Measurements from ENCODE around the gene MSANTD1. TPM values are rescaled to one million over a fixed set of nuclear protein-coding genes. Genes with fewer than 3 reads are reported as not detected.
A peak's percentile ranks its signal among the peaks of the same experiment; 100 is the strongest.

MSANTD1 gene
- total RNA-seq, 2 experiments from 2014 or later = 0.83 to 1.0 TPM

DNA sequence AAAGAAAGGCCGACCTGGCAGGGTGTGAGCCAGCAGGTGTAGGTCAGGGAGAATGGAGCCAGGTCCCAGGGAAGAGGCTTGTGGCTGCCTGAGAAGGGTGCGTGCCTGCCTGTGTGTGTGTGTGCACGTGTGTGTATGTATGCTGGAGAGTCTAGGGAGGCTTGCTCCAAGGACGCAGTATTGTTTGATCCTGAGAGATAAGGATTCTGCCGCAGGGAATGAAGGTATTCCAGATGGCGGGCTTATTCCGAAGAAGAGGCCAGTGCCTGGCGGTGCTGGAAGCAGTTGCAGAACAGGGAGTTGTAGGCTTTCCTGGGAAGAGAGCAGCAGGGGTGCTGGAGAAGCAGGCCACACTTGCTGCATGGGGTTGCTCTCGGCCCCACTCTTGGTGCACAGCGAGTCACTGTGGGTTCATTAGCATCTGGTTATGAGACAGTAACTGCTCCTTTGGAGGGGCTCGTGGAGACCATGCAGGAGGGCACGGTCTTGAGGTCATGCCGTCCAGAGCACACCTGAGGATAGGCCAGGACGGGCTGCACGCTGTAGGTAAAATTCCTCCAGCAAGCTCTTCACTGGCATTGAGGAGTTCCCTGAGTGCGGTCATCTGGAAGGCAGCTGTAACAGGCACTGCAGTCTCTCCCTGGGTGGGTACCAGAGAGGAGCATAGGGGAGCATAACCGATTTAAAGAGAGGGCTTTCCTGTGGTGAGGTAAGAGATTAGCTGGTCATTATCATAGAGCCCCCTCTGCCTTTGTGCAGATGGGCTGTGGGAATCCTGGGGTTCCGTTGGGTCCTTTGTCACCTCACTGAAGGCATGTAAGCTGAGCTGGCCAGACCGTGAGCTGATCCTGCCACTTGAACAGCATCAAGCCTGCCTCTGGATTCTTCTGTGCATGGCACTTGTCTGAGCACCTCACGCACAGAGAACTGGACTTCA lies 29.9 kb upstream of the MSANTD1 start:
- H3K27me3 Mint-ChIP-seq (ENCODE audit: low read depth) = no peaks in the 10 kb centered on the region
- no peak overlapping the region for H3K4me3 Mint-ChIP-seq
- peaks cover 25% of the 10 kb centered on the region for H3K4me1 Mint-ChIP-seq (ENCODE audit: low read depth)
- ATAC-seq (no peak), DNase-seq (no peak)
- H3K27ac Mint-ChIP-seq = peak overlapping the region; percentile 46
- ChIA-PET CTCF (interaction anchor here (1.0 kb wide), 1 partner anchor 26 kb away, joined by 4 read pairs; no protein-coding TSS in a partner anchor), POLR2A (no interaction called here)
- no peaks in the 10 kb centered on the region for H3K9me3 Mint-ChIP-seq (ENCODE audit: insufficient read depth)
- H3K36me3 Mint-ChIP-seq (ENCODE audit: low read depth) = peaks cover 51% of the 10 kb centered on the region

GRCh38 chr4:3219761-3220475 lies 29.0 kb upstream of the MSANTD1 start:
- ATAC-seq (no peak), DNase-seq (no peak)
- no peaks in the 10 kb centered on the region for H3K9me3 Mint-ChIP-seq (ENCODE audit: insufficient read depth)
- H3K27ac Mint-ChIP-seq = peak overlapping the region; percentile 57
- ChIA-PET CTCF (interaction anchor here (1.0 kb wide), 1 partner anchor 27 kb away, joined by 4 read pairs; no protein-coding TSS in a partner anchor), POLR2A (no interaction called here)
- H3K36me3 Mint-ChIP-seq (ENCODE audit: low read depth) = peaks cover 55% of the 10 kb centered on the region
- no peak overlapping the region for H3K4me3 Mint-ChIP-seq
- H3K4me1 Mint-ChIP-seq (ENCODE audit: low read depth) = peaks cover 25% of the 10 kb centered on the region
- no peaks in the 10 kb centered on the region for H3K27me3 Mint-ChIP-seq (ENCODE audit: low read depth)

DNA sequence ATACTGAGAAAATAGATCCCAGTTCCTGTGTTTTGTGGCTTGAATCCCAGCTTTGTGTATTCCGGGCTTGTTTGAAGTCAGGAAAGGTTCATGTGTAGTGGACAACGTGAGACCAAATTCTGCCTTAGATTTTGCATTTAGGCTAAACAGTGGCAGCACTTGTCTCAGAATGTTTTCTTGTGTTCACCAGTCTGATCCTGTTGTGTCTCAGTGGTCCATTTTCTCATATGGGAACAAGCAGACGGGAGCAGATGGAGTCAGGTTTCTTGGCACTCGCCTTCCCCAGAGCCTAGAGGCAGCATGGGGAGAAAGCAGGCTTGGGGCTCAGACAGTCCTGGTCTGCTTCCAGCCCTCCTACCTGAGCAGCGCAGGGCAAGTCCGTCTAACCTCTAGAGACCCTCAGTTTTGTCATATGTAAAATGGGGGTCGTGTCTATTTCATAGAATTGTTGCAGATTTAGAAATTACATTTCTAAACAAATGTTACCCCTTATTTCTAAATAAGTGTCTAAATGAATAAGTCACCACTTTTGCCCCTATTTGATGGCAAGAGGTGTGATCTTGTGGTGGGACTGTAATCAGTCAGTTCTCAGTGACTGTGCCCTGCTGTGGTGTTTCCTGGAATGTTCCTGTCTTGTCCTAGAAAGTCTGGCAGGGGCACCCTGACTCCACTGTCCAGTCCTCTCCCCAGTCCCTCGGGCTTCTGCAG lies 28.3 kb upstream of the MSANTD1 start:
- Mint-ChIP-seq H3K27ac (no peak overlapping the region), H3K36me3 (ENCODE audit: low read depth) (peaks cover 51% of the 10 kb centered on the region), H3K27me3 (ENCODE audit: low read depth) (no peaks in the 10 kb centered on the region), H3K4me3 (no peak overlapping the region), H3K9me3 (ENCODE audit: insufficient read depth) (no peaks in the 10 kb centered on the region), H3K4me1 (ENCODE audit: low read depth) (peaks cover 25% of the 10 kb centered on the region)
- peak; percentile 43 for ATAC-seq
- CTCF ChIA-PET = no interaction called here
- POLR2A ChIA-PET = no interaction called here
- no peak for DNase-seq

DNA sequence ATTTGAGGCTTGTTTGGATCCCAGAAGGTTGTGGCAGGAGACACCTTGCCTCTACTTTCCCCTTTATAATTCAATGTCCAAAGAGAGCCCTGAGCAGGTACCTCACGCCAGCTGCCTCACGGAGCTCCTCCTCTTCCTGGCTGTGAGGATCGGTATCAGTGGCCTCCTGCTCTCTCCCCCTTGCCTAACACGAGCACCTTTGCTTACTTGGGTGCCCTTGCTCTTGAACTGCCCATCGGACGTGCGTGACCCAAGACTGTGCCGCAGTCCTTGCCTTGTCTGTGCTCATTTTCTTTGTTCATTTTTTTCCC lies 27.8 kb upstream of the MSANTD1 start:
- ATAC-seq = no peak
- peaks cover 47% of the 10 kb centered on the region for H3K36me3 Mint-ChIP-seq (ENCODE audit: low read depth)
- H3K27ac Mint-ChIP-seq = peak overlapping the region; percentile 70

DNA sequence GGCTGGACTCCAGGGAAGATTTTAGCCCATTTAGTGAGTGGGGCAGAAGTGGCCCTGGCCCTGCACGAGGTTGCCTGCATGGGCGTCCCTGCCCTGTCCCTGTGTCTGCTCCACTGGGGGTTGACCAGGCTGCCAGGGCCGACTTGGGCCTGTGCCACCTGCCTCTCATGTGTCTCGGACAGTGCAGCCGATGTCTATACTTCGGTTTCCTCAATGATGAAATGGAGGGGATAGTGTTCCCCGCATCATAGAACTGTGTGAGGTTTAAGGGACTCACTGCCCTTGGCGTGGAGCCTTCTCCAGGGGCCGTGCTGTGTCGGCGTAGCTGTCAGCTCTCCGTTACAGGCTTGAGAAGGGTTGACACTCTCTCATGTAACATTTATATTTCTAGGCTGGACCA lies 27.0 kb upstream of the MSANTD1 start:
- no peak for ATAC-seq
- no peak for DNase-seq
- H3K9me3 Mint-ChIP-seq (ENCODE audit: insufficient read depth) = no peaks in the 10 kb centered on the region
- no peak overlapping the region for H3K27ac Mint-ChIP-seq
- peaks cover 46% of the 10 kb centered on the region for H3K36me3 Mint-ChIP-seq (ENCODE audit: low read depth)
- POLR2A ChIA-PET = interaction anchor here (0.6 kb wide), 1 partner anchor 33 kb away, joined by 3 read pairs; no protein-coding TSS in a partner anchor
- no peak overlapping the region for H3K4me3 Mint-ChIP-seq
- H3K27me3 Mint-ChIP-seq (ENCODE audit: low read depth) = no peaks in the 10 kb centered on the region
- CTCF ChIA-PET = no interaction called here
- H3K4me1 Mint-ChIP-seq (ENCODE audit: low read depth) = peaks cover 25% of the 10 kb centered on the region

More for the DNA sequence above, 27.8 kb upstream of the MSANTD1 start:
- Mint-ChIP-seq H3K27me3 (ENCODE audit: low read depth) (no peaks in the 10 kb centered on the region), H3K4me1 (ENCODE audit: low read depth) (peaks cover 25% of the 10 kb centered on the region), H3K4me3 (no peak overlapping the region), H3K9me3 (ENCODE audit: insufficient read depth) (no peaks in the 10 kb centered on the region)
- CTCF ChIA-PET = interaction anchor here (0.5 kb wide), 1 partner anchor 115 kb away, joined by 3 read pairs; no protein-coding TSS in a partner anchor
- POLR2A ChIA-PET = no interaction called here
- no peak for DNase-seq

- CTCF ChIA-PET = no interaction called here
- H3K4me3 Mint-ChIP-seq = no peak overlapping the region
Measured at GRCh38 chr4:3223346-3223745, 25.6 kb upstream of the MSANTD1 start.

DNA sequence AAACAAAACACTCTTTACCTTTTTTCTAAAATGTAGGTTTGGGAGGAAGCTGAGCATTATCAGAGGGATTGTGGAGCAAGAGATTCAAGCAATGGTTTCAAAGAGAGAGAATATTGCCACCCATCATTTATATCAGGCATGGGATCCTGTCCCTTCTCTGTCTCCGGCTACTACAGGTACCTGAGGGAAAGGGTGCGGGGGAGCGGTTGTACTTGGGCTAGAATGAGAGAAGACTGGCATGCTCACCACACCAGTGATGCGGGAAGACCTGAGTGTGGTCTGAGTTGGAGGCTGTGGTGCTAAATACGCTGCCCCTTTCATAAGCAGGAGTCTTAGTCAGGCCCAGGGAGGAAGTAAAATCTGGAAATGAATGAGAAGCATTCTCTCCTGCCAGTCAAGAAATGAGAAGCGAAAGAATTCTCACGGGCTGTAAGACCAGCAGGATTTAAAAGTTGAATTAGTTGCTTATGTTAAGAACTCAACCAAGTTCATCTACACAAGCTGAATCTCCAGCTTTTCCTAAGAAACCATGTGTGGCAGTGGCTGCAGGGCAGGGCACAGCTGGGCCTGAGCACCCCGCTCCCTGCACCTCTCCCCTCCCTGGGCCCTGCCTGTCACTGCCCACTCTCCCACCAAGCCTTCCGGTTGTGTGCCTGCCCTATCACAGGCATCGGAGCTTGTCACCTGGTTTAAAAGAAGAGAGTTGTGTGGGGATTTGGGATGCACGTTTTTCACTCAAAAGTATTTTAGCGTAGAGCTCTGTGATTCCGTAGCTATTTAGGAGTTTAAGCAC lies 24.8 kb upstream of the MSANTD1 start:
- H3K4me1 Mint-ChIP-seq (ENCODE audit: low read depth) = peaks cover 23% of the 10 kb centered on the region
- no peaks in the 10 kb centered on the region for H3K27me3 Mint-ChIP-seq (ENCODE audit: low read depth)
- ATAC-seq (no peak), DNase-seq (no peak)
- no peak overlapping the region for H3K27ac Mint-ChIP-seq
- CTCF ChIA-PET = interaction anchor here (0.6 to 1.9 kb wide), 2 partner anchors 117 to 257 kb away, joined by 3 to 4 read pairs; no protein-coding TSS in a partner anchor
- POLR2A ChIA-PET = no interaction called here
- H3K4me3 Mint-ChIP-seq = no peak overlapping the region
- H3K9me3 Mint-ChIP-seq (ENCODE audit: insufficient read depth) = no peaks in the 10 kb centered on the region
- H3K36me3 Mint-ChIP-seq (ENCODE audit: low read depth) = peaks cover 41% of the 10 kb centered on the region

More at GRCh38 chr4:3223346-3223745, 25.6 kb upstream of the MSANTD1 start:
- ATAC-seq = no peak
- H3K27ac Mint-ChIP-seq = peak overlapping the region; percentile 41
- no peaks in the 10 kb centered on the region for H3K9me3 Mint-ChIP-seq (ENCODE audit: insufficient read depth)
- DNase-seq = no peak
- peaks cover 43% of the 10 kb centered on the region for H3K36me3 Mint-ChIP-seq (ENCODE audit: low read depth)
- POLR2A ChIA-PET = no interaction called here
- no peaks in the 10 kb centered on the region for H3K27me3 Mint-ChIP-seq (ENCODE audit: low read depth)
- peaks cover 25% of the 10 kb centered on the region for H3K4me1 Mint-ChIP-seq (ENCODE audit: low read depth)

- CTCF ChIA-PET = interaction anchor here (0.6 to 1.9 kb wide), 4 partner anchors 13 to 255 kb away, joined by 3 to 4 read pairs (median 3); no protein-coding TSS in a partner anchor
- Mint-ChIP-seq H3K4me1 (ENCODE audit: low read depth) (peaks cover 13% of the 10 kb centered on the region), H3K4me3 (no peak overlapping the region), H3K36me3 (ENCODE audit: low read depth) (peaks cover 44% of the 10 kb centered on the region), H3K27ac (no peak overlapping the region), H3K27me3 (ENCODE audit: low read depth) (no peaks in the 10 kb centered on the region), H3K9me3 (ENCODE audit: insufficient read depth) (no peaks in the 10 kb centered on the region)
- no peak for DNase-seq
- POLR2A ChIA-PET = no interaction called here
- no peak for ATAC-seq
Measured at GRCh38 chr4:3225071-3225850, 23.7 kb upstream of the MSANTD1 start.

GRCh38 chr4:3225936-3226335 lies 23.0 kb upstream of the MSANTD1 start:
- POLR2A ChIA-PET = no interaction called here
- H3K36me3 Mint-ChIP-seq (ENCODE audit: low read depth) = peaks cover 46% of the 10 kb centered on the region

GRCh38 chr4:3226467-3226866 lies 22.5 kb upstream of the MSANTD1 start:
- H3K4me3 Mint-ChIP-seq = no peak overlapping the region
- peaks cover 42% of the 10 kb centered on the region for H3K36me3 Mint-ChIP-seq (ENCODE audit: low read depth)
- POLR2A ChIA-PET = no interaction called here
- H3K4me1 Mint-ChIP-seq (ENCODE audit: low read depth) = peaks cover 1% of the 10 kb centered on the region
- H3K27me3 Mint-ChIP-seq (ENCODE audit: low read depth) = no peaks in the 10 kb centered on the region
- DNase-seq = no peak
- H3K27ac Mint-ChIP-seq = peak overlapping the region; percentile 46
- no peak for ATAC-seq
- no peaks in the 10 kb centered on the region for H3K9me3 Mint-ChIP-seq (ENCODE audit: insufficient read depth)
- CTCF ChIA-PET = interaction anchor here (1.0 kb wide), 1 partner anchor 14 kb away, joined by 3 read pairs; no protein-coding TSS in a partner anchor

More at GRCh38 chr4:3225936-3226335, 23.0 kb upstream of the MSANTD1 start:
- H3K27me3 Mint-ChIP-seq (ENCODE audit: low read depth) = no peaks in the 10 kb centered on the region
- CTCF ChIA-PET = interaction anchor here (0.6 to 1.0 kb wide), 2 partner anchors 14 to 31 kb away, joined by 3 read pairs; no protein-coding TSS in a partner anchor
- no peaks in the 10 kb centered on the region for H3K9me3 Mint-ChIP-seq (ENCODE audit: insufficient read depth)
- H3K4me3 Mint-ChIP-seq = no peak overlapping the region
- no peak for DNase-seq
- no peak for ATAC-seq
- no peak overlapping the region for H3K27ac Mint-ChIP-seq
- peaks cover 6% of the 10 kb centered on the region for H3K4me1 Mint-ChIP-seq (ENCODE audit: low read depth)
